Measurements from ENCODE around the gene C2orf92.
A peak's percentile ranks its signal among the peaks of the same experiment; 100 is the strongest.

C2orf92 gene

DNA sequence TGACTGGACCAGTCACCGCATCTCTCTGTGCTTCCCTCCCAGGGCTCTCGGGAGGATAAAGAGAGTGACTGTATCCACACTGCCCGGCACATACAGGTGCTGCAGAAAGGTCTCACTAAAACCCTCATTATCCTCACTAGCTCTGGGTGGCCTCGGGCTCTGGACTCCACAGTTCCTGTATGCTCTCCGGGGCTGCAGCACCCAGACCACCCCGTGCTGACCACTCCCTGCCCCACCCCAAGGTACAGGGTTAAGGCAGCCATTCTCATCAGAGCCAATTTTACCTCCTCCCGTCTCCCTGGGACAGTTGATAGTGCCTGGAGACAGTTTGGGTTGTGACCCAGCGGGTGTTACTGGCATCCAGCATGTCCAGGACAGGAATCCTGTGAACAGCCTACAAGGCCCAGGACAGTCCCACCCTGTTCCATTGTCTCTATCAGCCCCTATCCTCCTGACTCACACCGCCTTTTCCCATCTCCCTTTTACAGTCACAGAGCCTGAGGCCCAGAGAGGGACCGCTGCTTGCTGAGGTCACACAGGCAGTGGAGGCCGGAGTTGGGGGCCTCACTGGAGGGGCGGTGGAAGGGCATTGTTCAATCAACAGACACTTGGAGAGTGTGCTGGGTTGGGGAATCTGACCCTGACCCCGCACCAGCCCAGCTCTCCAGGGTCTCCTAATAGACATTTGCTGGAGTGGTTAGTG is 45.6 kb downstream of the C2orf92 start:
- Histone ChIP-seq H3K18ac (ENCODE audit: low read length) (peak overlapping the region; percentile 8), H2BK120ac (ENCODE audit: insufficient read depth, low read length, poor library complexity) (no peak overlapping the region), H4K91ac (ENCODE audit: low read depth, low read length) (peak overlapping the region; percentile 41), H3K79me1 (ENCODE audit: low read length) (peaks cover 32% of the 10 kb centered on the region), H4K12ac (ENCODE audit: low read depth, low read length) (no peak overlapping the region), H3K27me3 (ENCODE audit: insufficient read depth, low read length) (no peaks in the 10 kb centered on the region), H3K4me2 (ENCODE audit: low read length) (no peak overlapping the region), H3K4ac (ENCODE audit: low read depth, low read length) (no peak overlapping the region), H3K4me1 (ENCODE audit: control insufficient read depth in 1 of 2, insufficient read depth in 2 of 2, low read length in 2 of 2) (peaks cover 38 to 51% of the 10 kb centered on the region in 2 experiments), H3K14ac (ENCODE audit: low read length) (no peak overlapping the region), H2AK5ac (ENCODE audit: low read length) (peak overlapping the region; percentile 4), H3K23ac (ENCODE audit: low read length) (no peak overlapping the region), H3K36me3 (ENCODE audit: control insufficient read depth in 1 of 2, insufficient read depth in 2 of 2, low read length in 2 of 2) (no peaks in the 10 kb centered on the region), H3K9me3 (ENCODE audit: insufficient read depth, low read depth, low read length) (no peaks in the 10 kb centered on the region), H3K27ac (ENCODE audit: low read depth, low read length) (no peak overlapping the region), H2AFZ (ENCODE audit: insufficient read depth, low read length, poor library complexity) (no peak overlapping the region), H2BK5ac (ENCODE audit: low read depth, low read length, poor library complexity) (no peak overlapping the region), H3K9ac (ENCODE audit: low read length) (no peak overlapping the region), H4K8ac (ENCODE audit: low read depth, low read length) (no peak overlapping the region), H3K4me3 (ENCODE audit: low read depth, low read length) (no peak overlapping the region), H2BK12ac (ENCODE audit: low read length) (peak overlapping the region; percentile 23), H3K79me2 (ENCODE audit: control insufficient read depth, insufficient read depth, low read length, poor library complexity) (no peaks in the 10 kb centered on the region)
- peak; percentile 53 to 57 for DNase-seq
- no CpG with 5 or more reads among the region's 13 CpGs for WGBS (ENCODE audit: extremely low coverage, insufficient coverage, insufficient read length)

DNA sequence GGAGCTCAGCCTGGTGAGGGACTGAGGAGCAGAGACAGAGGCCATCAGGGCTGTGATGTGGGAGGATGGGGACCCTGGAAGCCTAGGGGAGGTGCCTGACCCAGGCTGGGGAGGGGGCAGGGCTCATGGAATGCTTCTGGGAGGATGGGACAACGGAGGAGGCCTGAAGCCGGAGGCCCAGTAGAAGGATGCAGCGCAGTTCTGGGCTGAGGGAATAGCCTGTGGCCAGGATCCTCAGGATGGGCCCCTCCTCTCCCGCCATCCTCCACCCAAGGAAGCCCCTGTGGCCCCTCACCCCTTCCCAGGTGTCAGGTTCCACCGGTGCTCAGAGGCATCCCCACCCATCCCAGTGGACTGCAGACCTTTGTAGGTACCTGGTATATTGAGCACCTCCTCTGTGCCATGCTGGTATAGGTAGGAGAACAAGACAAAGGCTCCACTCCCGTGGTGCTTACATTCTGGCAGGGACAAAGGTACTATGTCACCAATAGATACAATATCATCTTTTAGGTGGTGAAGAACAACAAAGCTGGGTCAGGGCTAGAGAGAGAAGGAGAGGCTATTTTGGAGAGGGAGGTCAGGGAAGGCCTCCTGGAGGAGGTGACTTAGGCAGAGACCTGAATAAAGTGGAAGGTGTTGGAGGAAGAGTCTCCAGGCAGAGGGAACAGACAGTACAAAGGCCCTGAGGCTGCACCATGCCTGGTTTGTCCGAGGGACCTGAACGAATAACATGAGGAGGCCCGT is 46.6 kb downstream of the C2orf92 start:
- no peak overlapping the region for H4K12ac ChIP-seq (ENCODE audit: low read depth, low read length)
- DNase-seq = no peak
- H3K14ac ChIP-seq (ENCODE audit: low read length) = peak overlapping the region; percentile 26
- H3K79me1 ChIP-seq (ENCODE audit: low read length) = peaks cover 27% of the 10 kb centered on the region
- no peak overlapping the region for H3K4ac ChIP-seq (ENCODE audit: low read depth, low read length)
- no peak overlapping the region for H3K27ac ChIP-seq (ENCODE audit: low read depth, low read length)
- H2AFZ ChIP-seq (ENCODE audit: insufficient read depth, low read length, poor library complexity) = no peak overlapping the region
- H3K4me3 ChIP-seq (ENCODE audit: low read depth, low read length) = no peak overlapping the region
- H2BK120ac ChIP-seq (ENCODE audit: insufficient read depth, low read length, poor library complexity) = no peak overlapping the region
- WGBS (ENCODE audit: extremely low coverage, insufficient coverage, insufficient read length) = no CpG with 5 or more reads among the region's 9 CpGs
- no peaks in the 10 kb centered on the region for H3K36me3 ChIP-seq (ENCODE audit: control insufficient read depth in 1 of 2, insufficient read depth in 2 of 2, low read length in 2 of 2)
- H3K4me2 ChIP-seq (ENCODE audit: low read length) = no peak overlapping the region
- no peak overlapping the region for H2BK5ac ChIP-seq (ENCODE audit: low read depth, low read length, poor library complexity)
- H4K91ac ChIP-seq (ENCODE audit: low read depth, low read length) = peak overlapping the region; percentile 15
- H3K9ac ChIP-seq (ENCODE audit: low read length) = no peak overlapping the region
- H2BK12ac ChIP-seq (ENCODE audit: low read length) = no peak overlapping the region
- H4K8ac ChIP-seq (ENCODE audit: low read depth, low read length) = peak overlapping the region; percentile 40
- peaks cover 31 to 45% of the 10 kb centered on the region in 2 experiments for H3K4me1 ChIP-seq (ENCODE audit: control insufficient read depth in 1 of 2, insufficient read depth in 2 of 2, low read length in 2 of 2)
- no peaks in the 10 kb centered on the region for H3K79me2 ChIP-seq (ENCODE audit: control insufficient read depth, insufficient read depth, low read length, poor library complexity)
- no peaks in the 10 kb centered on the region for H3K9me3 ChIP-seq (ENCODE audit: insufficient read depth, low read depth, low read length)
- peak overlapping the region; percentile 18 for H3K18ac ChIP-seq (ENCODE audit: low read length)
- peak overlapping the region; percentile 80 for H2AK5ac ChIP-seq (ENCODE audit: low read length)
- H3K23ac ChIP-seq (ENCODE audit: low read length) = no peak overlapping the region
- H3K27me3 ChIP-seq (ENCODE audit: insufficient read depth, low read length) = no peaks in the 10 kb centered on the region

DNA sequence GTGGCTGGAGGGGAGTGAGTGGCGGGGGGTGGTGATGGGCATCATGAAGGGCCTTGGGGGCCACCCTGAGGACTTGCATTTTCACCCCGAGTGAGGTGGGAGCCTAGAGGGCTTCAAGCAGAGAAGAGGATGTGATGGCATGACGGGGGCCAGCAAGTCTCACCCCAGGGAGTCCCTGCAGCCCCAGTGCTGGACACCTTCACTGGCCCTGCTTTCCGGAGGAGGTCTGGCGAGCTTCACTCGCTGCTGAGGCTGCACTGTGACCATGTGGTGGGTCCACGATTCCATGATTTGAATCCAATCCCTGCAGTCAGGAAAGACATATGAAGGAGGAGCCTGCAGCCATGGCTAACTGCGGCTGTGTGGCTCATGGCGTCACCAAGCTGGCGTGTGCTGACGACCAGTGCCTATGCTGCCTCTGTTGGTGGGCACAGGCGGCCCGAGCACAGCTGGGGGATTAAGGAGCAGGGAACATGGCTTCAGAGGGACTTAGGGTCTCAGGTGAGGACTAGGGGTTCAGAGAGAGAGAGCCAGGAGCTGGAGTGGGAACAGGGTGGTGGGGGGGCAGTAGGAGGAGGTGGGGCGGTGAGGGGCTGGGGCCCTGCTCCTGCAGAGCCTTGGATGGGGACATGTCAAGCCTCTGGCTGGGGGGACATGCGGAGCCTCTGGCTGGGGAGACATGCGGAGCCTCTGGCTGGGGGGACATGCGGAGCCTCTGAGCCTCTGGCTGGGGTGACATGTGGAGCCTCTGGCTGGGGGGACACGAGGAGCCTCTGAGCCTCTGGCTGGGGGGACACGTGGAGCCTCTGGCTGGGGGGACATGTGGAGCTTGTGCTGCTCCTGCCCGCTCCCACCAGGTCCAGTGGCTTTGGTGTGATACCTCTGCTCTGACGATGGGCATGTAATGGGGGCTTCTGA is 47.4 kb downstream of the C2orf92 start:
- H3K23ac ChIP-seq (ENCODE audit: low read length) = no peak overlapping the region
- no peak overlapping the region for H2BK5ac ChIP-seq (ENCODE audit: low read depth, low read length, poor library complexity)
- no peak overlapping the region for H3K27ac ChIP-seq (ENCODE audit: low read depth, low read length)
- no peaks in the 10 kb centered on the region for H3K79me2 ChIP-seq (ENCODE audit: control insufficient read depth, insufficient read depth, low read length, poor library complexity)
- no peak overlapping the region for H4K12ac ChIP-seq (ENCODE audit: low read depth, low read length)
- peaks cover 20% of the 10 kb centered on the region for H3K79me1 ChIP-seq (ENCODE audit: low read length)
- no CpG with 5 or more reads among the region's 21 CpGs for WGBS (ENCODE audit: extremely low coverage, insufficient coverage, insufficient read length)
- H2BK12ac ChIP-seq (ENCODE audit: low read length) = peak overlapping the region; percentile 56
- no peak overlapping the region for H2AFZ ChIP-seq (ENCODE audit: insufficient read depth, low read length, poor library complexity)
- H4K8ac ChIP-seq (ENCODE audit: low read depth, low read length) = no peak overlapping the region
- H3K4me2 ChIP-seq (ENCODE audit: low read length) = no peak overlapping the region
- no peak overlapping the region for H2BK120ac ChIP-seq (ENCODE audit: insufficient read depth, low read length, poor library complexity)
- no peak overlapping the region for H3K18ac ChIP-seq (ENCODE audit: low read length)
- peak overlapping the region; percentile 57 for H2AK5ac ChIP-seq (ENCODE audit: low read length)
- no peaks in the 10 kb centered on the region for H3K27me3 ChIP-seq (ENCODE audit: insufficient read depth, low read length)
- no peak overlapping the region for H3K9ac ChIP-seq (ENCODE audit: low read length)
- H3K9me3 ChIP-seq (ENCODE audit: insufficient read depth, low read depth, low read length) = no peaks in the 10 kb centered on the region
- H4K91ac ChIP-seq (ENCODE audit: low read depth, low read length) = no peak overlapping the region
- H3K14ac ChIP-seq (ENCODE audit: low read length) = peak overlapping the region; percentile 22
- peaks cover 24 to 37% of the 10 kb centered on the region in 2 experiments for H3K4me1 ChIP-seq (ENCODE audit: control insufficient read depth in 1 of 2, insufficient read depth in 2 of 2, low read length in 2 of 2)
- H3K4me3 ChIP-seq (ENCODE audit: low read depth, low read length) = no peak overlapping the region
- H3K4ac ChIP-seq (ENCODE audit: low read depth, low read length) = no peak overlapping the region
- no peak for DNase-seq
- no peaks in the 10 kb centered on the region for H3K36me3 ChIP-seq (ENCODE audit: control insufficient read depth in 1 of 2, insufficient read depth in 2 of 2, low read length in 2 of 2)

DNA sequence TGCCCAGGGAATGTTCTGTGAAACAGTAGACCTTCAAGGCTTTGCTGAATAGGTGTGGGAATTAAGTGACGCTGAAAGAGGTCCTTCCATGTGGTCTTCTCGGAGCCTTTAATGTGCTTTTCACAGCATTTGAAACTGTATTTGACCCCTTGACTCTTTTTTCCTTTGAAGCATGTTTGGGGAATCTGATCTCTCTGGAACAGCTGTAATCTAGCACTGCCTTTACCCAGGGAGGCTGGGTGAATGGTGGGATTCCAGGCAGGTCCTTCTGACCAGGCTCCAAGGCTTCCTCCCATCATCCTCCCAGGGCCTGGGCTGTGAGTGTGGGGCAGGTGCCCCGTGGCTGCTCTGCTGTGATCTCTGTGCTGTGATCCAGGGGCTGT is 48.1 kb downstream of the C2orf92 start:
- Histone ChIP-seq H3K27me3 (ENCODE audit: insufficient read depth, low read length) (no peaks in the 10 kb centered on the region), H3K4me1 (ENCODE audit: control insufficient read depth in 1 of 2, insufficient read depth in 2 of 2, low read length in 2 of 2) (peaks cover 21 to 33% of the 10 kb centered on the region in 2 experiments), H3K18ac (ENCODE audit: low read length) (no peak overlapping the region), H3K4me2 (ENCODE audit: low read length) (no peak overlapping the region), H2BK120ac (ENCODE audit: insufficient read depth, low read length, poor library complexity) (no peak overlapping the region), H3K23ac (ENCODE audit: low read length) (no peak overlapping the region), H2AFZ (ENCODE audit: insufficient read depth, low read length, poor library complexity) (no peak overlapping the region), H3K27ac (ENCODE audit: low read depth, low read length) (no peak overlapping the region), H3K9ac (ENCODE audit: low read length) (no peak overlapping the region), H2BK5ac (ENCODE audit: low read depth, low read length, poor library complexity) (no peak overlapping the region), H3K4me3 (ENCODE audit: low read depth, low read length) (no peak overlapping the region), H3K36me3 (ENCODE audit: control insufficient read depth in 1 of 2, insufficient read depth in 2 of 2, low read length in 2 of 2) (no peaks in the 10 kb centered on the region), H2AK5ac (ENCODE audit: low read length) (peak overlapping the region; percentile 52), H4K8ac (ENCODE audit: low read depth, low read length) (no peak overlapping the region), H3K14ac (ENCODE audit: low read length) (no peak overlapping the region), H2BK12ac (ENCODE audit: low read length) (peak overlapping the region; percentile 46), H3K4ac (ENCODE audit: low read depth, low read length) (no peak overlapping the region), H3K79me2 (ENCODE audit: control insufficient read depth, insufficient read depth, low read length, poor library complexity) (no peaks in the 10 kb centered on the region), H4K91ac (ENCODE audit: low read depth, low read length) (no peak overlapping the region), H3K9me3 (ENCODE audit: insufficient read depth, low read depth, low read length) (no peaks in the 10 kb centered on the region), H3K79me1 (ENCODE audit: low read length) (peaks cover 17% of the 10 kb centered on the region), H4K12ac (ENCODE audit: low read depth, low read length) (no peak overlapping the region)
- DNase-seq = no peak
- WGBS (ENCODE audit: extremely low coverage, insufficient coverage, insufficient read length) = no CpG with 5 or more reads among the region's 3 CpGs
